Measurements from ENCODE around the gene SEC14L2. TPM values are rescaled to one million over a fixed set of nuclear protein-coding genes. Genes with fewer than 3 reads are reported as not detected.

SEC14L2 gene
- total and polyA plus RNA-seq, 8 donors = 8.3 to 13.4 (median 10.0) TPM

DNA sequence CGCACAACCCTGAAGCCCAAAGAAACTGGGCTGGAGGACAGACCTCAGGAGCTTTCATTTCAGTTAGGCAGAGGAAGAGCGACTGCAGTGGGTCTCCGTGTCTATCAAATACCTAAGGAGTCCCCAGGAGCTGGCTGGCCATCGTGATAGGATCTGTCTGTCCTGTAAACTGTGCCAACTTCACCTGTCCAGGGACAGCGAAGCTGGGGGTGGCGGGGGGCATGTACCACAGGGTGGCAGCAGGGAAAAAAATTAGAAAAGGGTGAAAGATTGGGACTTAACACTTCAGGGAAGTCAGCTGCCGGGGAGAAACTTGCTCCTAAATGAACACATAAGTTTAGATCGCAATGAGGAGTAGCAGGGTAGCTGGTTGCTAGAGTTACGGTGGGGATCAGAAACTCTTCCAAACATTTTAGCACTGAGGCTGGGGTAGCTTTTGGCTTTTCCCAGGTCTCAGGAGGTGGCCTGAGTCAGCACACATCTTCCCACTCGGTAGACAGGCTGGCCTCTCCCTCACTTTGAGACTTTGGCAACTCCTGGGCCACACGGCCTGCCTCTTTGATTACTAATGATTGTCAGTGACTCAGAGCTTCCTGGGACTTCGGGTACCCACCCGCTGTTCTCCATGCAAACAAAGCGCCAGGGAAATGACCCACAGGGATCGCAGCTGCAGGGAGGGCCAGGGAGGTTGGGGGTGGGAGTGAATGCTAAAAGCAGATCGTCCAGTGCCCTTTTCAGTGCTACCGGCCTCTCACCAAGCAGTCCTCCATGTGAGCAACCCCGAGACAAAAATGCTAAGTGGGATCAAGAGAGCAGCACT, 25.9 kb downstream of the SEC14L2 start:
- intact Hi-C loops (cut with DNase I) = no loop called here
- H3K4me1 ChIP-seq = peaks cover 34 to 55% of the 10 kb centered on the region in 2 donors
- H3K9me3 ChIP-seq = no peaks in the 10 kb centered on the region

DNA sequence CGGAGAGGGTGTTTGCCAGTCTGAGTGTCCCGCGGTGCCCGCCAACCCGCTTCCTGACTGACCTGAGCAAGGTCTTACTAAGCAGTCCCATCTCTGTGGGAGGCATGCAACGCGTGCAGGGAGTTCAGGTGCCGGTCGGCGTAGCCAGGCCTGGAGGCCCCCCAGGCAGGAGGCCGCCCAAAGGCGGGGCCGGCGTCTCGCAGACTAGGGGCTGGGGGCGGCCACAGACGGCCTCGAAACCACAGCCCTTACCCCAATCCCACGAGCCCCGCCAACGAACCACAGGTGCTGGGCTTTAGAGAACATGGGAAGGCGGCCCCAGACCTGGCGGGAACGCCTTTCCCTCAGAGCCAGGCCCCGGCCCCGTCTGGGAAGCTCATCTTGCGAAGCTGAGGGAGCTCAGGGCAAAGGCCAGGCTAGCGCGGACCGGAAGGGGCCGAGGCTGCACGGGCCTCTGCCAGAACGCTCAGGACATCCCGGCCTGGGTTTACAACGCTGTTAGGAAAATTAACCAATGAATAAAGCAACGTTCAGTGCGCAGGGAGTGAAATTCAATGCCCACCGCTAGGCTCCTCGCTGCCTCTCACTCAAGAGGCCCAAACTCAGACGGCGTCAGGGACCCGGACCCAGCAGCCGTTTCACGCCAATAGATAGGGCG, 26.6 kb downstream of the SEC14L2 start:
- peak in 3 of 4 donors; percentile 45 to 91 (median 67) for DNase-seq
- H3K27ac ChIP-seq = peak overlapping the region; percentile 95 to 99
- peak; percentile 54 for ATAC-seq
- H3K9me3 ChIP-seq = no peaks in the 10 kb centered on the region
- H3K36me3 ChIP-seq = peaks cover 0 to 17% of the 10 kb centered on the region in 2 donors
- H3K27me3 ChIP-seq = no peaks in the 10 kb centered on the region
- peaks cover 34 to 55% of the 10 kb centered on the region in 2 donors for H3K4me1 ChIP-seq
- intact Hi-C loops (cut with DNase I) = no loop called here
- H3K4me3 ChIP-seq = peak overlapping the region; percentile 72 to 75
- TF ChIP-seq, protein P1, sequence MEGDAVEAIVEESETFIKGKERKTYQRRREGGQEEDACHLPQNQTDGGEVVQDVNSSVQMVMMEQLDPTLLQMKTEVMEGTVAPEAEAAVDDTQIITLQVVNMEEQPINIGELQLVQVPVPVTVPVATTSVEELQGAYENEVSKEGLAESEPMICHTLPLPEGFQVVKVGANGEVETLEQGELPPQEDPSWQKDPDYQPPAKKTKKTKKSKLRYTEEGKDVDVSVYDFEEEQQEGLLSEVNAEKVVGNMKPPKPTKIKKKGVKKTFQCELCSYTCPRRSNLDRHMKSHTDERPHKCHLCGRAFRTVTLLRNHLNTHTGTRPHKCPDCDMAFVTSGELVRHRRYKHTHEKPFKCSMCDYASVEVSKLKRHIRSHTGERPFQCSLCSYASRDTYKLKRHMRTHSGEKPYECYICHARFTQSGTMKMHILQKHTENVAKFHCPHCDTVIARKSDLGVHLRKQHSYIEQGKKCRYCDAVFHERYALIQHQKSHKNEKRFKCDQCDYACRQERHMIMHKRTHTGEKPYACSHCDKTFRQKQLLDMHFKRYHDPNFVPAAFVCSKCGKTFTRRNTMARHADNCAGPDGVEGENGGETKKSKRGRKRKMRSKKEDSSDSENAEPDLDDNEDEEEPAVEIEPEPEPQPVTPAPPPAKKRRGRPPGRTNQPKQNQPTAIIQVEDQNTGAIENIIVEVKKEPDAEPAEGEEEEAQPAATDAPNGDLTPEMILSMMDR (IDR thresholded peaks at IDR 0.05) = no peak

More for the DNA sequence above, 25.9 kb downstream of the SEC14L2 start:
- Histone ChIP-seq H3K36me3 (peaks cover 0 to 23% of the 10 kb centered on the region in 2 donors), H3K4me3 (peak overlapping the region; percentile 72 to 75), H3K27me3 (no peaks in the 10 kb centered on the region), H3K27ac (peak overlapping the region; percentile 95 to 99)
- ATAC-seq (peak; percentile 42), DNase-seq (peak in 3 of 4 donors; percentile 26 to 67 (median 43))
- TF ChIP-seq, protein P1 (IDR thresholded peaks at IDR 0.05) = no peak

DNA sequence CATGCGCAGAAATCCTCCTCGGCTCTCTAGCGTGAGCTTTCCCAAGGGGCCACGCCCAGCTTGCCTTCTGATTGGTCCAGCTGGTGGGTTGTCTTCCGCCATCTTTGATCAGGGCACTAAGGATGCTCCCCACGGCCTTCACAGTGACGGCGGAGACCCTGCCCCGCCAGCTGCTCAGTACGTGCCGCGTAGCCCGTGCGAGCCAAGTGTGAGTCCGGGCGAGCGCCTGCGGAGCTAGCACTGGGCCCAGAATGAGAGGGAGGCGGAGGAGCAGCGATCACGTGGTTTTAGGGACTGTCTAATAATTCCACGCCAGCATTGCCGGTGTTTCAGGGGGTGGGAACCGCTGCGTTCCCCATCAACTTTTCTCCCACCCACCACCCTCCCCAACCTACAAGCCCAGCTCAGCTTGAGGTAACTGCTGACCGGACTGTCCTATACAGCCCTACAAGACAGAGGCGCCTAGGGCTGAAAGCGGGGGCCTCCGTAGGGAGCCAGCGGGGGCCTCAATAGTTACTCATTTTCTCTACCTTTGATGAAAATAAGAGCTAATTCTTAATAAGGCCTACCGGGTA, 27.2 kb downstream of the SEC14L2 start:
- Histone ChIP-seq H3K4me3 (peak overlapping the region; percentile 72 to 75), H3K4me1 (peaks cover 34 to 55% of the 10 kb centered on the region in 2 donors), H3K36me3 (peaks cover 0 to 17% of the 10 kb centered on the region in 2 donors), H3K9me3 (no peaks in the 10 kb centered on the region), H3K27me3 (no peaks in the 10 kb centered on the region), H3K27ac (peak overlapping the region; percentile 95 to 99)
- peak; percentile 98 to 100 (median 100) for DNase-seq
- ATAC-seq = peak; percentile 84
- intact Hi-C loops (cut with DNase I) = no loop called here
- TF ChIP-seq, protein P1 (IDR thresholded peaks at IDR 0.05) = no peak

- peak overlapping the region; percentile 72 to 75 for H3K4me3 ChIP-seq
- peak overlapping the region; percentile 95 to 99 for H3K27ac ChIP-seq
- no peak for ATAC-seq
- no peak for DNase-seq
- no peaks in the 10 kb centered on the region for H3K9me3 ChIP-seq
- TF ChIP-seq, protein P1 (IDR thresholded peaks at IDR 0.05) = no peak
- no peaks in the 10 kb centered on the region for H3K27me3 ChIP-seq
- H3K4me1 ChIP-seq = peaks cover 34 to 55% of the 10 kb centered on the region in 2 donors
- H3K36me3 ChIP-seq = peaks cover 0 to 17% of the 10 kb centered on the region in 2 donors
- intact Hi-C loops (cut with DNase I) = no loop called here
Measured at GRCh38 chr22:30424534-30425326, 27.9 kb downstream of the SEC14L2 start.
